ENCODE results near the gene RDH16. TPM values are rescaled to one million over a fixed set of nuclear protein-coding genes. Genes with fewer than 3 reads are reported as not detected.
"Not testable (repeated sequence)": the region's sequence is repeated elsewhere in the genome, so short reads cannot be mapped to it uniquely, and the experiment has no call there.

The RDH16 gene
- total RNA-seq, 3 donors from 2014 or later (not counting 1 experiment from before 2014, with no cell fraction given) = 1.3 to 2.3 (median 1.6) TPM

DNA sequence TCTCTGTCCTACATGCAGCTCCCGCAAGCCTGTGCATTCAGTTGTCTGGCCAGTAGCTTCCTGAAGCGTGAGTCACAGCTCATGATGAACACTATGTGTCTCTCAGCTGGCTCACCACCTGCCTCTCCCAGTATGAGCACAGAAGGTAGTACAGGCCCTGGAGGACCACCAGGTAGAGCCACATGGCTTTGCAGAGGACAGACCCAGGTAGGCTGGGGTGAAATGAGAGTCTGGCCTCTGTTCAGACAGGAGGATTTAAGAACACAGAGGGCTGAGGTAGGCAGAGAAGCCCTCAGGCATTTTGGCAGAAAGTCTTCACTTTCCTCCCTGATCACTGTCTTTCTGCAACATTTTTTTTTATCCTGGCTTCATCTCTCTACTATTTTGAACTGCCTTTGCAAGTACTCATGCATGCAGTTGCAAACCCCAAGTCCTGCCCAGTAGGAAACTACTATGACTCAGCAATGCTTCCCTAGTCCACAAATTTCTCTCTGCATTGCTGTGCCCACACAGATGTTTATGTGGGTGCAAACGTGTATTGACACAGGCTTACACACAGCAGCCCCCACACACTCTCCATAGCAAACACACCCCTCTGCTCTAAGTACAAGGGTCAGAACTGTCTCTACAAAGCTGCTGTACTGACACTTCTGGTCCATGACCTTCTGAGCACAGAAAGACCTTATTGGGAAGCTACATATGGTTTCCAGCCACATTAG, 15.9 kb downstream of the RDH16 start:
- H3K36me3 ChIP-seq (ENCODE audit: control insufficient read depth, insufficient read depth, low read length) = no peaks in the 10 kb centered on the region
- TF ChIP-seq, protein P1, sequence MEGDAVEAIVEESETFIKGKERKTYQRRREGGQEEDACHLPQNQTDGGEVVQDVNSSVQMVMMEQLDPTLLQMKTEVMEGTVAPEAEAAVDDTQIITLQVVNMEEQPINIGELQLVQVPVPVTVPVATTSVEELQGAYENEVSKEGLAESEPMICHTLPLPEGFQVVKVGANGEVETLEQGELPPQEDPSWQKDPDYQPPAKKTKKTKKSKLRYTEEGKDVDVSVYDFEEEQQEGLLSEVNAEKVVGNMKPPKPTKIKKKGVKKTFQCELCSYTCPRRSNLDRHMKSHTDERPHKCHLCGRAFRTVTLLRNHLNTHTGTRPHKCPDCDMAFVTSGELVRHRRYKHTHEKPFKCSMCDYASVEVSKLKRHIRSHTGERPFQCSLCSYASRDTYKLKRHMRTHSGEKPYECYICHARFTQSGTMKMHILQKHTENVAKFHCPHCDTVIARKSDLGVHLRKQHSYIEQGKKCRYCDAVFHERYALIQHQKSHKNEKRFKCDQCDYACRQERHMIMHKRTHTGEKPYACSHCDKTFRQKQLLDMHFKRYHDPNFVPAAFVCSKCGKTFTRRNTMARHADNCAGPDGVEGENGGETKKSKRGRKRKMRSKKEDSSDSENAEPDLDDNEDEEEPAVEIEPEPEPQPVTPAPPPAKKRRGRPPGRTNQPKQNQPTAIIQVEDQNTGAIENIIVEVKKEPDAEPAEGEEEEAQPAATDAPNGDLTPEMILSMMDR (IDR thresholded peaks at IDR 0.05) = no peak
- no peak overlapping the region for H3K27ac ChIP-seq (ENCODE audit: low read length)
- Mint-ChIP-seq H3K4me1 (no peaks in the 10 kb centered on the region), H3K27me3 (ENCODE audit: low read depth in 2 of 2) (peaks cover 19 to 39% of the 10 kb centered on the region in 2 donors), H3K36me3 (no peaks in the 10 kb centered on the region), H3K27ac (no peak overlapping the region), H3K9me3 (no peaks in the 10 kb centered on the region), H3K4me3 (no peak overlapping the region)
- intact Hi-C loops (cut with micrococcal nuclease) = no loop called here
- ATAC-seq (peak in 1 of 3 donors; percentile 22), DNase-seq (no peak)
- 24% methylated on average over 3 of the region's 3 CpGs for WGBS (ENCODE audit: insufficient coverage)
- no peaks in the 10 kb centered on the region for H3K4me1 ChIP-seq (ENCODE audit: control insufficient read depth, insufficient read depth, low read length)
- no peak overlapping the region for H3K4me3 ChIP-seq (ENCODE audit: low read length)
- no peaks in the 10 kb centered on the region for H3K27me3 ChIP-seq (ENCODE audit: control insufficient read depth, insufficient read depth, low read length)
- H3K9me3 ChIP-seq (ENCODE audit: control insufficient read depth, insufficient read depth, low read length) = no peaks in the 10 kb centered on the region

GRCh38 chr12:56940942-56941298, 16.5 kb downstream of the RDH16 start:
- H3K4me1 Mint-ChIP-seq; H3K9me3 Mint-ChIP-seq; H3K36me3 ChIP-seq (ENCODE audit: control insufficient read depth, insufficient read depth, low read length); H3K4me1 ChIP-seq (ENCODE audit: control insufficient read depth, insufficient read depth, low read length); H3K36me3 Mint-ChIP-seq; H3K9me3 ChIP-seq (ENCODE audit: control insufficient read depth, insufficient read depth, low read length); H3K27ac ChIP-seq (ENCODE audit: low read length); H3K27me3 ChIP-seq (ENCODE audit: control insufficient read depth, insufficient read depth, low read length); H3K27ac Mint-ChIP-seq; DNase-seq; ATAC-seq; H3K4me3 ChIP-seq (ENCODE audit: low read length); intact Hi-C loops (cut with micrococcal nuclease); H3K4me3 Mint-ChIP-seq: not testable (repeated sequence)
- peaks cover 14 to 34% of the 10 kb centered on the region in 2 donors for H3K27me3 Mint-ChIP-seq (ENCODE audit: low read depth in 2 of 2)
- WGBS (ENCODE audit: insufficient coverage) = no CpG with 5 or more reads among the region's 4 CpGs

- no peak for DNase-seq
- H3K27ac Mint-ChIP-seq = no peak overlapping the region
- Histone ChIP-seq H3K27me3 (ENCODE audit: control insufficient read depth, insufficient read depth, low read length) (no peaks in the 10 kb centered on the region), H3K4me3 (ENCODE audit: low read length) (no peak overlapping the region), H3K36me3 (ENCODE audit: control insufficient read depth, insufficient read depth, low read length) (no peaks in the 10 kb centered on the region), H3K4me1 (ENCODE audit: control insufficient read depth, insufficient read depth, low read length) (peaks cover 4% of the 10 kb centered on the region), H3K9me3 (ENCODE audit: control insufficient read depth, insufficient read depth, low read length) (no peaks in the 10 kb centered on the region), H3K27ac (ENCODE audit: low read length) (no peak overlapping the region)
- peaks cover 3 to 7% of the 10 kb centered on the region in 2 donors for H3K27me3 Mint-ChIP-seq (ENCODE audit: low read depth in 2 of 2)
- no peak for ATAC-seq
- peaks cover 6% of the 10 kb centered on the region in 2 donors for H3K4me1 Mint-ChIP-seq
- no peak overlapping the region for H3K4me3 Mint-ChIP-seq
- no peaks in the 10 kb centered on the region for H3K9me3 Mint-ChIP-seq
- WGBS (ENCODE audit: insufficient coverage) = 91% methylated on average over 2 of the region's 2 CpGs
- TF ChIP-seq, protein P1 (IDR thresholded peaks at IDR 0.05) = no peak
- no peaks in the 10 kb centered on the region for H3K36me3 Mint-ChIP-seq
- intact Hi-C loops (cut with micrococcal nuclease) = no loop called here
These were observed 21.7 kb downstream of the RDH16 start for GRCh38 chr12:56935752-56936151.

DNA sequence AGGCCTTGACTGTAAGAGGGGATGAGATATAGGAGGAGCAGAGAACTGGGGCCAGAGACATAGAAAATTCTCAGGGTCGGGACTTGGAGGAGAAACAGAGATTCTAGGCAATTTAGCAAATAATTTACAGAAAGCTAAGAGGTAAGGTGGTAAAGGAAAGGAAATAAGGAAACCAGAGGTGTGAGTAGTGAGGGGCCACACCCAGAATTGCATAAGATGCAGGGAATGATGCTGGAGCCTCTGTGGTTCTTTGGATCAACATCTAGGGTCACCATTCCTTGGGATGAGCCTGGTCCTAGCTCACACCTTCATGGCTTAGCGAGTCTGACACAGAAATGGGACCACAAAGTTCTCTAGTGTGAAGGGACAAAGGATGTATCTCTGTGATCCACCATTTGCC, 22.3 kb downstream of the RDH16 start:
- WGBS (ENCODE audit: insufficient coverage) = 85% methylated on average over 2 of the region's 2 CpGs
- peaks cover 6% of the 10 kb centered on the region in 2 donors for H3K4me1 Mint-ChIP-seq
- peaks cover 3 to 7% of the 10 kb centered on the region in 2 donors for H3K27me3 Mint-ChIP-seq (ENCODE audit: low read depth in 2 of 2)
- DNase-seq (no peak), ATAC-seq (no peak)
- no peaks in the 10 kb centered on the region for H3K36me3 ChIP-seq (ENCODE audit: control insufficient read depth, insufficient read depth, low read length)
- H3K4me3 Mint-ChIP-seq = no peak overlapping the region
- no peaks in the 10 kb centered on the region for H3K27me3 ChIP-seq (ENCODE audit: control insufficient read depth, insufficient read depth, low read length)
- H3K4me1 ChIP-seq (ENCODE audit: control insufficient read depth, insufficient read depth, low read length) = peaks cover 4% of the 10 kb centered on the region
- intact Hi-C loops (cut with micrococcal nuclease) = no loop called here
- no peak overlapping the region for H3K27ac Mint-ChIP-seq
- no peak overlapping the region for H3K27ac ChIP-seq (ENCODE audit: low read length)
- no peak overlapping the region for H3K4me3 ChIP-seq (ENCODE audit: low read length)
- no peaks in the 10 kb centered on the region for H3K36me3 Mint-ChIP-seq
- TF ChIP-seq, protein P1 (IDR thresholded peaks at IDR 0.05) = no peak
- H3K9me3 ChIP-seq (ENCODE audit: control insufficient read depth, insufficient read depth, low read length) = no peaks in the 10 kb centered on the region
- no peaks in the 10 kb centered on the region for H3K9me3 Mint-ChIP-seq
